K562 (cell line): ENCODE results near the gene CXCL9. TPM values are rescaled to one million over a fixed set of nuclear protein-coding genes. Genes with fewer than 3 reads are reported as not detected.

ENCODE experiments used
- ATAC-seq: fragments of 200-7000 bp; cut with Tn5 transposase; 3 replicates; pipeline ENCODE4 v1.9.1; 2020; ENCODE audit warnings: moderate library complexity
- BruUV-seq: library from RNA; stranded (reverse); fragments of 400-500 nt; replicated peaks from 2 replicates; lab custom pipeline; 2021; lab: Mats Ljungman, UMichigan
- CTCF ChIA-PET: fragments of 300-600 bp; formaldehyde crosslinking; extraction: SDS; loops from one replicate; lab custom pipeline; 2021; ENCODE audit warnings: low intra/inter-chr PET ratio; lab: Yijun Ruan, JAX
- POLR2A ChIA-PET: fragments of 300-600, 350-650 bp; sonication (Branson Sonifier 250); formaldehyde crosslinking; extraction: SDS; loops from one replicate; lab custom pipeline; 2021; ENCODE audit warnings: antibody characterized with exemption, inconsistent platforms; lab: Yijun Ruan, JAX
- DNase-seq, 4 experiments: peaks; one replicate each; pipeline versions ENCODE4 v3.0.0 to v3.0.0-alpha.2; 2011 to 2018; ENCODE audit warnings: low spot score in 3 of 4, mixed read lengths in 3 of 4; ENCODE audit errors: extremely low read depth in 1 of 4
- FAIRE-seq: peaks from 2 replicates; lab custom pipeline; 2011; peaks lifted over from hg19 to GRCh38; lab: Jason Lieb, UNC
- H2AFZ ChIP-seq: 2 replicates; pipeline ENCODE4 v1.6.0; 2011; ENCODE audit warnings: low read depth, low read length, control low read depth, inconsistent platforms
- H3K27ac ChIP-seq: fragments of 200-600 bp; 3 replicates; pipeline ENCODE4 v1.8.0; 2011; ENCODE audit warnings: low read depth, mild to moderate bottlenecking, control low read depth, inconsistent platforms, low read length, moderate library complexity, mixed read lengths; ENCODE audit errors: extremely low read depth
- H3K27me3 ChIP-seq, 2 experiments: fragments of 300-600 bp in 1 of 2; 2 replicates in 1 of 2; 3 replicates in 1 of 2; pipeline versions ENCODE4 v1.6.0 to v1.8.0; 2011; ENCODE audit warnings: inconsistent platforms in 2 of 2, low read length in 2 of 2, mild to moderate bottlenecking in 1 of 2, mixed read lengths in 1 of 2, moderate library complexity in 1 of 2; ENCODE audit not compliant: control insufficient read depth in 2 of 2, insufficient read depth in 2 of 2
- H3K36me3 ChIP-seq: fragments of 300-600 bp; 3 replicates; pipeline ENCODE4 v1.8.0; 2011; ENCODE audit warnings: mild to moderate bottlenecking, low read length, inconsistent platforms; ENCODE audit not compliant: control insufficient read depth, insufficient read depth
- H3K4me1 ChIP-seq, 2 experiments: fragments of 200-600 bp in 1 of 2; replicated peaks in 1 of 2; 2 replicates in 1 of 2; 3 replicates in 1 of 2; pipeline versions ENCODE4 v1.5.1 to v1.8.0; 2011; ENCODE audit warnings: inconsistent platforms in 2 of 2, low read length in 2 of 2, mild to moderate bottlenecking in 1 of 2, mixed read lengths in 1 of 2, moderate library complexity in 1 of 2; ENCODE audit not compliant: control insufficient read depth in 2 of 2, insufficient read depth in 2 of 2
- H3K4me2 ChIP-seq: 2 replicates; pipeline ENCODE4 v1.6.1; 2011; ENCODE audit warnings: low read length, control low read depth, inconsistent platforms, mixed read lengths; ENCODE audit not compliant: insufficient read depth
- H3K4me3 ChIP-seq: fragments of 200-600 bp; sonication (generic), shearing (Covaris generic); 2 replicates; pipeline ENCODE4 v1.5.1; 2016; ENCODE audit warnings: control low read depth, inconsistent platforms
- H3K79me2 ChIP-seq: fragments of 200-600 bp; 3 replicates; pipeline ENCODE4 v1.8.0; 2011; ENCODE audit warnings: low read length, inconsistent platforms; ENCODE audit not compliant: control insufficient read depth, insufficient read depth
- H3K9ac ChIP-seq, 2 experiments: 2 replicates each; pipeline versions ENCODE4 v1.6.0 to v1.6.1; 2011; ENCODE audit warnings: low read depth in 2 of 2, low read length in 2 of 2, control low read depth in 1 of 2, inconsistent platforms in 1 of 2, mild to moderate bottlenecking in 1 of 2, mixed read lengths in 1 of 2; ENCODE audit not compliant: insufficient read depth in 1 of 2
- H3K9me1 ChIP-seq: one replicate; pipeline ENCODE4 v1.6.0; 2011; ENCODE audit warnings: inconsistent platforms, mild to moderate bottlenecking, low read length, moderate library complexity; ENCODE audit not compliant: control insufficient read depth, insufficient read depth
- H3K9me3 ChIP-seq: replicated peaks from 2 replicates; pipeline ENCODE4 v1.5.1; 2011; ENCODE audit warnings: low read depth, low read length, inconsistent platforms; ENCODE audit not compliant: control insufficient read depth, insufficient read depth
- H4K20me1 ChIP-seq: replicated peaks from 2 replicates; pipeline ENCODE4 v1.6.1; 2011; ENCODE audit warnings: low read length, inconsistent platforms, mixed read lengths; ENCODE audit not compliant: control insufficient read depth, insufficient read depth
- CTCF ChIP-seq, 3 experiments: IDR thresholded peaks in 2 of 3; conservative IDR thresholded peaks in 1 of 3; 2 replicates each; pipeline ENCODE4 v1.5.1; 2011 to 2012; ENCODE audit warnings: low read length in 3 of 3, mild to moderate bottlenecking in 3 of 3, control low read depth in 2 of 3, improper control_type of control experiment in 1 of 3, inconsistent platforms in 1 of 3, low read depth in 1 of 3, mixed read lengths in 1 of 3, moderate library complexity in 1 of 3; ENCODE audit not compliant: insufficient read depth in 2 of 3
- E2F3 ChIP-seq: fragments of 250-450 bp; sonication (Bioruptor Pico); IDR thresholded peaks from 2 replicates; pipeline ENCODE4 v1.4.0; 2020; ENCODE audit warnings: mild to moderate bottlenecking
- MAZ ChIP-seq, 2 experiments: fragments of 450-650 bp in 1 of 2; sonication (generic) in 1 of 2; formaldehyde crosslinking; IDR thresholded peaks in 1 of 2; conservative IDR thresholded peaks in 1 of 2; 2 replicates each; pipeline versions ENCODE4 v1.4.0 to v1.5.0; 2020; ENCODE audit warnings: mild to moderate bottlenecking in 1 of 2, missing genetic modification reagents in 1 of 2
- RAD21 ChIP-seq, 2 experiments: fragments of 250-450 bp in 1 of 2; fragments of 450-650 bp in 1 of 2; sonication (Bioruptor Pico) in 1 of 2; formaldehyde crosslinking in 1 of 2; IDR thresholded peaks in 1 of 2; conservative IDR thresholded peaks in 1 of 2; 2 replicates each; pipeline versions ENCODE4 v1.4.0 to v1.8.0; 2020 to 2022; ENCODE audit warnings: mild to moderate bottlenecking in 2 of 2, moderate library complexity in 1 of 2
- ZNF655 ChIP-seq: fragments of 250-450 bp; sonication (Bioruptor Pico); IDR thresholded peaks from 2 replicates; pipeline ENCODE4 v1.5.0; 2021
- WGBS: fragments of 100-300 bp; shearing (Covaris generic); methylation state at CpG from one replicate; pipeline ENCODE4 v1.1.6; 2016; ENCODE audit warnings: low coverage, mixed read lengths; ENCODE audit not compliant: insufficient coverage; ENCODE audit errors: missing lambda C conversion rate; 5-methylcytosine and 5-hydroxymethylcytosine counted together
- in situ Hi-C: fragments of 300-500 bp; cut with MboI; formaldehyde crosslinking; loops from 4 replicates; pipeline ENCODE4 v1.15.0; 2018; ENCODE audit warnings: inconsistent platforms, mixed read lengths
- intact Hi-C: fragments of 100-400 bp; cut with micrococcal nuclease; formaldehyde crosslinking; loops from 2 replicates; pipeline ENCODE4 v1.14.2; 2022
- polyA plus RNA-seq, 8 experiments: library from polyadenylated mRNA; depleted of rRNA in 4 of 8; stranded (reverse) in 5 of 8; unstranded in 3 of 8; fragments of >200 nt; fragmentation: Nextera tagmentation in 2 of 8; fragmentation: Illumina TruSeq in 1 of 8; extraction: Ambion mirVana in 2 of 8; extraction: Trizol in 1 of 8; gene quantifications; 2 replicates each; pipeline versions ENCODE4 v1.2.1 to v1.2.3, GENCODE V29; 2011 to 2014; ENCODE audit warnings: inconsistent platforms in 1 of 8, missing spikeins in 1 of 8
- total RNA-seq, 7 experiments: library from RNA; depleted of rRNA in 6 of 7; stranded (reverse); fragments of >200 nt in 6 of 7; fragmentation: Illumina TruSeq in 2 of 7; extraction: Trizol in 2 of 7; gene quantifications; 2 replicates each; pipeline versions ENCODE4 v1.2.1 to v1.2.3, GENCODE V29; 2011 to 2021; ENCODE audit warnings: low replicate concordance in 1 of 7
- TF ChIP-seq, protein P1 (sequence below), 2 experiments: fragments of 450-650 bp; formaldehyde crosslinking in 1 of 2; IDR thresholded peaks; 2 replicates each; pipeline versions ENCODE4 v1.4.0 to v1.6.1; 2014 to 2020; ENCODE audit warnings: mild to moderate bottlenecking in 2 of 2, borderline replicate concordance in 1 of 2, low read depth in 1 of 2

The CXCL9 gene
- total and polyA plus RNA-seq, 9 of the 15 experiments (the other 6 are each of a cell fraction or from before 2014, with no cell fraction given): not detected

GRCh38 chr4:75995727-75996126 is 11.6 kb downstream of the CXCL9 start:
- WGBS: 2% methylated on average over 5 of the region's 5 CpGs
- no peak overlapping the region for H3K9ac ChIP-seq
- CTCF ChIA-PET: interaction anchor here (0.6 to 2.0 kb wide), 3 partner anchors 18 to 988 kb away, joined by 3 to 10 read pairs (median 3); no protein-coding TSS in a partner anchor
- peaks cover 0 to 3% of the 10 kb centered on the region in 2 experiments; a peak in 2 of 5 replicates for H3K4me1 ChIP-seq
- no peaks in the 10 kb centered on the region for H4K20me1 ChIP-seq
- H3K4me2 ChIP-seq: no peak overlapping the region
- H3K9me1 ChIP-seq: no peaks in the 10 kb centered on the region
- H3K4me3 ChIP-seq: no peak overlapping the region
- ATAC-seq (peak; percentile 53), DNase-seq (peak; percentile 36 to 60 (median 42)), FAIRE-seq (peak; percentile 64)
- H3K27me3 ChIP-seq: no peaks in the 10 kb centered on the region
- BruUV-seq: no TSS peak
- in situ Hi-C loops (loop anchor here (5.0 kb wide), 1 partner anchor 72 kb away; no protein-coding TSS in a partner anchor), intact Hi-C loops (loop anchor here (1.0 to 5.0 kb wide), 4 partner anchors 72 to 502 kb away; no protein-coding TSS in a partner anchor)
- H3K27ac ChIP-seq: no peak overlapping the region
- peaks cover 5% of the 10 kb centered on the region for H3K79me2 ChIP-seq
- H2AFZ ChIP-seq: no peak overlapping the region
- 0 out of 2 replicates have a peak, but pooled peaks cover 4% of the 10 kb centered on the region for H3K9me3 ChIP-seq
- POLR2A ChIA-PET: interaction anchor here (1.0 kb wide), 1 partner anchor 13 kb away, joined by 3 read pairs; no protein-coding TSS in a partner anchor
- no peaks in the 10 kb centered on the region for H3K36me3 ChIP-seq
- peak; percentile 41 to 75 (median 54); a peak in 5 of 6 replicates for TF ChIP-seq CTCF (IDR thresholded peaks at IDR 0.05 in 2 of 3, conservative IDR thresholded peaks at IDR 0.05 in 1 of 3; ENCODE audit: insufficient read depth in 2 of 3, low read depth in 1 of 3, low read length in 3 of 3)
- 0 out of 4 replicates have a peak, but pooled peaks of 1 of the 2 experiments have one; percentile 17 for TF ChIP-seq MAZ (CRISPR knock-in tag; conservative IDR thresholded peaks at IDR 0.05 in 1 of 2, IDR thresholded peaks at IDR 0.05 in 1 of 2)
- peak; percentile 81 for TF ChIP-seq RAD21 (CRISPR knock-in tag; conservative IDR thresholded peaks at IDR 0.05 in 1 of 2, IDR thresholded peaks at IDR 0.05 in 1 of 2)
- no peak for TF ChIP-seq ZNF655 (CRISPR knock-in tag)
- TF ChIP-seq E2F3 (CRISPR knock-in tag): no peak
- TF ChIP-seq, protein P1, sequence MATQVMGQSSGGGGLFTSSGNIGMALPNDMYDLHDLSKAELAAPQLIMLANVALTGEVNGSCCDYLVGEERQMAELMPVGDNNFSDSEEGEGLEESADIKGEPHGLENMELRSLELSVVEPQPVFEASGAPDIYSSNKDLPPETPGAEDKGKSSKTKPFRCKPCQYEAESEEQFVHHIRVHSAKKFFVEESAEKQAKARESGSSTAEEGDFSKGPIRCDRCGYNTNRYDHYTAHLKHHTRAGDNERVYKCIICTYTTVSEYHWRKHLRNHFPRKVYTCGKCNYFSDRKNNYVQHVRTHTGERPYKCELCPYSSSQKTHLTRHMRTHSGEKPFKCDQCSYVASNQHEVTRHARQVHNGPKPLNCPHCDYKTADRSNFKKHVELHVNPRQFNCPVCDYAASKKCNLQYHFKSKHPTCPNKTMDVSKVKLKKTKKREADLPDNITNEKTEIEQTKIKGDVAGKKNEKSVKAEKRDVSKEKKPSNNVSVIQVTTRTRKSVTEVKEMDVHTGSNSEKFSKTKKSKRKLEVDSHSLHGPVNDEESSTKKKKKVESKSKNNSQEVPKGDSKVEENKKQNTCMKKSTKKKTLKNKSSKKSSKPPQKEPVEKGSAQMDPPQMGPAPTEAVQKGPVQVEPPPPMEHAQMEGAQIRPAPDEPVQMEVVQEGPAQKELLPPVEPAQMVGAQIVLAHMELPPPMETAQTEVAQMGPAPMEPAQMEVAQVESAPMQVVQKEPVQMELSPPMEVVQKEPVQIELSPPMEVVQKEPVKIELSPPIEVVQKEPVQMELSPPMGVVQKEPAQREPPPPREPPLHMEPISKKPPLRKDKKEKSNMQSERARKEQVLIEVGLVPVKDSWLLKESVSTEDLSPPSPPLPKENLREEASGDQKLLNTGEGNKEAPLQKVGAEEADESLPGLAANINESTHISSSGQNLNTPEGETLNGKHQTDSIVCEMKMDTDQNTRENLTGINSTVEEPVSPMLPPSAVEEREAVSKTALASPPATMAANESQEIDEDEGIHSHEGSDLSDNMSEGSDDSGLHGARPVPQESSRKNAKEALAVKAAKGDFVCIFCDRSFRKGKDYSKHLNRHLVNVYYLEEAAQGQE (IDR thresholded peaks at IDR 0.05; ENCODE audit: borderline replicate concordance): peak; percentile 71
- TF ChIP-seq, protein P1 (CRISPR knock-in tag; IDR thresholded peaks at IDR 0.05; ENCODE audit: low read depth): no peak
